Activated gamma-delta T cell (primary cell): ENCODE results near the gene ATP1B1.
"Not testable (repeated sequence)": the region's sequence is repeated elsewhere in the genome, so short reads cannot be mapped to it uniquely, and the experiment has no call there.

Experiments
- DNase-seq: peaks from one replicate; lab custom pipeline; 2025; lab: John Stamatoyannopoulos, UW

Gene ATP1B1

GRCh38 chr1:169115891-169116585 is 9.5 kb downstream of the ATP1B1 start:
- no peak for DNase-seq

GRCh38 chr1:169117014-169117413 is 10.5 kb downstream of the ATP1B1 start:
- DNase-seq, result no peak

- DNase-seq, result no peak
These were observed 11.1 kb downstream of the ATP1B1 start for GRCh38 chr1:169117599-169117998.

GRCh38 chr1:169118227-169118626 is 11.7 kb downstream of the ATP1B1 start:
- no peak for DNase-seq

GRCh38 chr1:169119405-169119804 is 12.9 kb downstream of the ATP1B1 start:
- no peak for DNase-seq

GRCh38 chr1:169120066-169120465 is 13.6 kb downstream of the ATP1B1 start:
- no peak for DNase-seq

- DNase-seq, result no peak
These were observed 14.8 kb downstream of the ATP1B1 start for GRCh38 chr1:169121146-169121923.

- DNase-seq, result no peak
These were observed 16.5 kb downstream of the ATP1B1 start for GRCh38 chr1:169122976-169123375.

GRCh38 chr1:169124459-169124858 is 18.0 kb downstream of the ATP1B1 start:
- DNase-seq, result no peak

- DNase-seq, result not testable (repeated sequence)
These were observed 19.1 kb downstream of the ATP1B1 start for GRCh38 chr1:169125597-169125996.

- DNase-seq, result no peak
These were observed 19.8 kb downstream of the ATP1B1 start for GRCh38 chr1:169126335-169126734.

GRCh38 chr1:169127305-169127704 is 20.8 kb downstream of the ATP1B1 start:
- DNase-seq, result no peak

GRCh38 chr1:169128562-169128961 is 22.1 kb downstream of the ATP1B1 start:
- no peak for DNase-seq

GRCh38 chr1:169129109-169129784 is 22.8 kb downstream of the ATP1B1 start:
- DNase-seq, result no peak

- DNase-seq, result no peak
These were observed 24.2 kb downstream of the ATP1B1 start for GRCh38 chr1:169130683-169131082.

- no peak for DNase-seq
These were observed 26.2 kb downstream of the ATP1B1 start for GRCh38 chr1:169132512-169133227.

GRCh38 chr1:169133228-169133576 is 26.7 kb downstream of the ATP1B1 start:
- DNase-seq, result no peak

GRCh38 chr1:169133801-169134502 is 27.5 kb downstream of the ATP1B1 start:
- DNase-seq, result no peak

- DNase-seq, result no peak
These were observed 30.9 kb downstream of the ATP1B1 start for GRCh38 chr1:169137357-169137756.

GRCh38 chr1:169138866-169139670 is 32.6 kb downstream of the ATP1B1 start:
- no peak for DNase-seq

- DNase-seq, result no peak
These were observed 34.9 kb downstream of the ATP1B1 start for GRCh38 chr1:169141356-169141755.
